SK-N-SH (cell line): Measurements from ENCODE around the gene CACNA1G. TPM values are rescaled to one million over a fixed set of nuclear protein-coding genes. Genes with fewer than 3 reads are reported as not detected.

Experiments used
- CTCF ChIA-PET: fragments of 300-600, 350-600 bp; formaldehyde crosslinking; extraction: SDS; loops from one replicate; lab custom pipeline; 2021; lab: Yijun Ruan, JAX
- POLR2A ChIA-PET: fragments of 350-600 bp; sonication (Branson Sonifier 250); formaldehyde crosslinking; extraction: SDS; loops from one replicate; lab custom pipeline; 2020; ENCODE audit warnings: antibody characterized with exemption, inconsistent platforms; lab: Yijun Ruan, JAX
- DNase-seq: peaks from one replicate; pipeline ENCODE4 v3.0.0; 2012
- H2AFZ ChIP-seq: fragments of 200-600 bp; sonication (generic); 2 replicates; pipeline ENCODE4 v1.8.1; 2016; ENCODE audit warnings: antibody characterized with exemption, mild to moderate bottlenecking, low read depth
- H3F3A ChIP-seq: fragments of 200-600 bp; sonication (generic); replicated peaks from 2 replicates; pipeline ENCODE3; 2016; ENCODE audit warnings: antibody characterized with exemption, mild to moderate bottlenecking; ENCODE audit not compliant: insufficient read depth
- H3K27ac ChIP-seq, 2 experiments: fragments of 200-500 bp in 1 of 2; fragments of 200-600 bp in 1 of 2; sonication (Bioruptor generic) in 1 of 2; sonication (generic), shearing (Covaris generic) in 1 of 2; 2 replicates each; pipeline versions ENCODE4 v1.5.1 to v1.6.1; 2014 to 2016; ENCODE audit warnings: low read depth in 2 of 2, inconsistent platforms in 1 of 2, low read length in 1 of 2, mild to moderate bottlenecking in 1 of 2, mixed read lengths in 1 of 2
- H3K27me3 ChIP-seq: fragments of 200-600 bp; sonication (generic), shearing (Covaris generic); 2 replicates; pipeline ENCODE4 v1.6.1; 2016; ENCODE audit warnings: mixed run types; ENCODE audit not compliant: insufficient read depth
- H3K36me3 ChIP-seq, 2 experiments: fragments of 200-500 bp in 1 of 2; fragments of 200-600 bp in 1 of 2; sonication (Bioruptor generic) in 1 of 2; sonication (generic) in 1 of 2; replicated peaks in 1 of 2; 2 replicates each; pipeline versions ENCODE3 to v1.5.1; 2014 to 2016; ENCODE audit warnings: low read length in 1 of 2, mild to moderate bottlenecking in 1 of 2; ENCODE audit not compliant: insufficient read depth in 2 of 2, control insufficient read depth in 1 of 2
- H3K4me1 ChIP-seq, 2 experiments: fragments of 200-500 bp in 1 of 2; fragments of 200-600 bp in 1 of 2; sonication (Bioruptor generic) in 1 of 2; sonication (generic), shearing (Covaris generic) in 1 of 2; 2 replicates each; pipeline versions ENCODE4 v1.5.1 to v1.6.1; 2014 to 2016; ENCODE audit warnings: low read depth in 1 of 2, low read length in 1 of 2, mixed run types in 1 of 2; ENCODE audit not compliant: insufficient read depth in 2 of 2, control insufficient read depth in 1 of 2
- H3K4me2 ChIP-seq: fragments of 200-600 bp; sonication (generic), shearing (Covaris generic); 2 replicates; pipeline ENCODE4 v1.6.1; 2017; ENCODE audit warnings: mixed run types
- H3K4me3 ChIP-seq, 2 experiments: fragments of 200-500 bp in 1 of 2; fragments of 200-600 bp in 1 of 2; sonication (Bioruptor generic) in 1 of 2; sonication (generic), shearing (Covaris generic) in 1 of 2; 2 replicates each; pipeline versions ENCODE4 v1.5.1 to v1.8.1; 2014 to 2016; ENCODE audit warnings: low read depth in 2 of 2, inconsistent platforms in 1 of 2, low read length in 1 of 2, mild to moderate bottlenecking in 1 of 2, mixed read lengths in 1 of 2, moderate library complexity in 1 of 2
- H3K79me2 ChIP-seq: fragments of 200-600 bp; sonication (generic); 2 replicates; pipeline ENCODE4 v1.8.1; 2017; ENCODE audit warnings: mild to moderate bottlenecking; ENCODE audit not compliant: insufficient read depth
- H3K9ac ChIP-seq: fragments of 200-600 bp; sonication (generic); 2 replicates; pipeline ENCODE4 v1.6.1; 2017; ENCODE audit warnings: mixed run types
- H3K9me2 ChIP-seq: fragments of 200-600 bp; sonication (generic); 2 replicates; pipeline ENCODE4 v1.6.1; 2017; ENCODE audit warnings: mixed run types
- H3K9me3 ChIP-seq: fragments of 200-600 bp; sonication (generic); 2 replicates; pipeline ENCODE4 v1.6.1; 2017; ENCODE audit warnings: mixed run types, mild to moderate bottlenecking, moderate library complexity
- H4K20me1 ChIP-seq: fragments of 200-600 bp; sonication (generic); 2 replicates; pipeline ENCODE4 v1.6.1; 2017; ENCODE audit warnings: mild to moderate bottlenecking, mixed run types; ENCODE audit not compliant: insufficient read depth
- EP300 ChIP-seq, 2 experiments: IDR thresholded peaks; 2 replicates each; pipeline versions ENCODE4 v1.4.0 to v1.6.1; 2012; ENCODE audit warnings: borderline replicate concordance in 1 of 2, low read depth in 1 of 2, low read length in 1 of 2
- FOSL2 ChIP-seq: IDR thresholded peaks from 2 replicates; pipeline ENCODE4 v1.4.0; 2012; ENCODE audit warnings: low read depth, mild to moderate bottlenecking, moderate library complexity, borderline replicate concordance
- FOXJ3 ChIP-seq: sonication (generic); formaldehyde crosslinking; IDR thresholded peaks from 2 replicates; pipeline ENCODE4 v1.5.1; 2020; ENCODE audit warnings: mild to moderate bottlenecking, missing genetic modification reagents
- GABPA ChIP-seq: IDR thresholded peaks from 2 replicates; pipeline ENCODE4 v1.4.0; 2012; ENCODE audit warnings: low read depth, mild to moderate bottlenecking
- GATA2 ChIP-seq: sonication (generic); formaldehyde crosslinking; IDR thresholded peaks from 2 replicates; pipeline ENCODE4 v1.5.0; 2020; ENCODE audit warnings: mild to moderate bottlenecking, missing genetic modification reagents
- NFIC ChIP-seq: IDR thresholded peaks from 2 replicates; pipeline ENCODE4 v1.4.0; 2012; ENCODE audit warnings: borderline replicate concordance
- RXRA ChIP-seq: IDR thresholded peaks from 2 replicates; pipeline ENCODE4 v1.4.0; 2012; ENCODE audit warnings: low read depth, mild to moderate bottlenecking, borderline replicate concordance
- SMC3 ChIP-seq: IDR thresholded peaks from 2 replicates; pipeline ENCODE4 v1.6.1; 2012; ENCODE audit warnings: low read depth, low read length, improper control_type of control experiment
- TCF12 ChIP-seq: IDR thresholded peaks from 2 replicates; pipeline ENCODE4 v1.4.0; 2012
- WGBS: methylation state at CpG from one replicate; pipeline ENCODE4 v1.1.6; 2017; ENCODE audit warnings: low lambda C conversion rate; 5-methylcytosine and 5-hydroxymethylcytosine counted together
- polyA plus RNA-seq, 3 experiments: library from polyadenylated mRNA; depleted of rRNA; stranded (reverse); fragments of >200 nt; gene quantifications; 2 replicates each; pipeline ENCODE4 v1.2.3, GENCODE V29; 2012
- TF ChIP-seq, protein P1 (sequence below): IDR thresholded peaks from 2 replicates; pipeline ENCODE4 v1.4.0; 2012; ENCODE audit warnings: low read depth, borderline replicate concordance
- TF ChIP-seq, protein P2 (sequence below): IDR thresholded peaks from 2 replicates; pipeline ENCODE4 v1.4.0; 2012; ENCODE audit warnings: low read depth, borderline replicate concordance

The CACNA1G gene
- polyA plus RNA-seq, 1 of the 3 experiments (the other 2 are of a cell fraction), result 0.21 TPM

DNA sequence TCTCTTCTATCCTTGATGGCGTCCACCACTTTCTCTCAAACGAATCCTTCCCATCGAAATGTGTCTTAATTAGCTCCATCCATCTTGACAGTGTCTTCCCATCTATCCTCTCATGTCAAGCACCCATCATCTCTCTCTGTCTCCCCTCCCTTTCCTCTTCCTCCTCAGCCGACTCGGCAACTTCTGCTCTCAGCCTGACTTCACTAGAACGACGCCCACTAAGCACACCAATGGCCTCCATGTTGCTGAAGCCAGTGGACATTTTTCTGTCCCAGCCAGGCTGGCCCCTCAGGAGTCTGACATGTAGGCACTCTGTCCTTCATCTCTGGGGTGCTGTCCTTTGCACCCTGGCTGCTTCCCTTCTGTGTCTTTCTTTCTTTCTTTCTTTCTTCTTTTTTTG lies 16.0 kb upstream of the CACNA1G start:
- Histone ChIP-seq H3K79me2 (peaks cover 20% of the 10 kb centered on the region), H3F3A (peaks cover 6% of the 10 kb centered on the region), H4K20me1 (no peaks in the 10 kb centered on the region), H3K27ac (no peak overlapping the region), H3K9ac (no peak overlapping the region), H3K36me3 (peaks cover 3 to 5% of the 10 kb centered on the region in 2 experiments), H3K4me3 (no peak overlapping the region), H3K4me2 (no peak overlapping the region), H3K4me1 (peaks cover 12 to 33% of the 10 kb centered on the region in 2 experiments; a peak in 3 of 4 replicates), H3K9me3 (no peaks in the 10 kb centered on the region), H2AFZ (no peak overlapping the region), H3K9me2 (no peaks in the 10 kb centered on the region), H3K27me3 (no peaks in the 10 kb centered on the region)
- no peak for DNase-seq
- 88% methylated on average over 7 of the region's 7 CpGs for WGBS
- ChIA-PET POLR2A (no interaction called here), CTCF (interaction anchor here (0.9 to 24.2 kb wide), 6 partner anchors 13 to 147 kb away, joined by 3 to 1212 read pairs (median 34); partner anchors contain the start of gene RSAD1)
- TF ChIP-seq, protein P1, sequence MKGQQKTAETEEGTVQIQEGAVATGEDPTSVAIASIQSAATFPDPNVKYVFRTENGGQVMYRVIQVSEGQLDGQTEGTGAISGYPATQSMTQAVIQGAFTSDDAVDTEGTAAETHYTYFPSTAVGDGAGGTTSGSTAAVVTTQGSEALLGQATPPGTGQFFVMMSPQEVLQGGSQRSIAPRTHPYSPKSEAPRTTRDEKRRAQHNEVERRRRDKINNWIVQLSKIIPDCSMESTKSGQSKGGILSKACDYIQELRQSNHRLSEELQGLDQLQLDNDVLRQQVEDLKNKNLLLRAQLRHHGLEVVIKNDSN, result no peak
- TF ChIP-seq EP300 (IDR thresholded peaks at IDR 0.05; ENCODE audit: borderline replicate concordance in 1 of 2, low read depth in 1 of 2, low read length in 1 of 2), result no peak

DNA sequence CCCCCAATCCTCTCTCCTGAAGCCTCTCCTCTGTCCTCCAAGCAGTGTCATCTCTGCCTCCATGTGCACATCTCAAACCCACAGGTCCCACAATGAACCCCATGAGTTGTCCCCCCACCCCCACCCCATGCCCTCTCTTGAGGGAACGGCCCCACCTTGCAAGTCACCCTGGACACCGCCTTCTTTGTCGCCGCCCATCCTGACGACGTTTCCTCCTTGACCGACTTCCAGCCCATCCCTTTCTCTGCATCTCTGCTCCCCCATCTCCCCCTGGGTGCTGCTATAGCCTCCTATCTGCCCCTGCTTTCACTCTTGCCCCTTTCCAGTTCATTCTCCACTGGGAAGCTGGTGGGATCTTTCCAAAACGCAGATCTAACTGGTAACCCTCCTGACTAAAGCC lies 15.2 kb upstream of the CACNA1G start:
- H3K79me2 ChIP-seq, result peaks cover 20% of the 10 kb centered on the region
- H3K4me2 ChIP-seq, result no peak overlapping the region
- POLR2A ChIA-PET, result no interaction called here
- H3F3A ChIP-seq, result peaks cover 6% of the 10 kb centered on the region
- 64% methylated on average over 8 of the region's 8 CpGs for WGBS
- H3K36me3 ChIP-seq, result peaks cover 5 to 11% of the 10 kb centered on the region in 2 experiments
- H2AFZ ChIP-seq, result no peak overlapping the region
- no peaks in the 10 kb centered on the region for H3K9me3 ChIP-seq
- H3K4me3 ChIP-seq, result no peak overlapping the region
- no peak for DNase-seq
- no peaks in the 10 kb centered on the region for H3K27me3 ChIP-seq
- CTCF ChIA-PET, result interaction anchor here (0.9 to 24.2 kb wide), 5 partner anchors 44 to 238 kb away, joined by 3 to 1212 read pairs (median 4); no protein-coding TSS in a partner anchor
- TF ChIP-seq, protein P2, sequence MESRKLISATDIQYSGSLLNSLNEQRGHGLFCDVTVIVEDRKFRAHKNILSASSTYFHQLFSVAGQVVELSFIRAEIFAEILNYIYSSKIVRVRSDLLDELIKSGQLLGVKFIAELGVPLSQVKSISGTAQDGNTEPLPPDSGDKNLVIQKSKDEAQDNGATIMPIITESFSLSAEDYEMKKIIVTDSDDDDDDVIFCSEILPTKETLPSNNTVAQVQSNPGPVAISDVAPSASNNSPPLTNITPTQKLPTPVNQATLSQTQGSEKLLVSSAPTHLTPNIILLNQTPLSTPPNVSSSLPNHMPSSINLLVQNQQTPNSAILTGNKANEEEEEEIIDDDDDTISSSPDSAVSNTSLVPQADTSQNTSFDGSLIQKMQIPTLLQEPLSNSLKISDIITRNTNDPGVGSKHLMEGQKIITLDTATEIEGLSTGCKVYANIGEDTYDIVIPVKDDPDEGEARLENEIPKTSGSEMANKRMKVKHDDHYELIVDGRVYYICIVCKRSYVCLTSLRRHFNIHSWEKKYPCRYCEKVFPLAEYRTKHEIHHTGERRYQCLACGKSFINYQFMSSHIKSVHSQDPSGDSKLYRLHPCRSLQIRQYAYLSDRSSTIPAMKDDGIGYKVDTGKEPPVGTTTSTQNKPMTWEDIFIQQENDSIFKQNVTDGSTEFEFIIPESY, result no peak
- TF ChIP-seq NFIC (no peak), FOXJ3 (CRISPR knock-in tag) (no peak), GABPA (no peak), GATA2 (no peak), SMC3 (no peak), RXRA (no peak), FOSL2 (no peak), TCF12 (no peak)
- H3K4me1 ChIP-seq, result peaks cover 12 to 33% of the 10 kb centered on the region in 2 experiments; a peak in 3 of 4 replicates
- H3K9ac ChIP-seq, result no peak overlapping the region
- H3K9me2 ChIP-seq, result no peaks in the 10 kb centered on the region
- H3K27ac ChIP-seq, result no peak overlapping the region
- no peaks in the 10 kb centered on the region for H4K20me1 ChIP-seq
